Measurements from ENCODE around the gene SIK3. TPM values are rescaled to one million over a fixed set of nuclear protein-coding genes. Genes with fewer than 3 reads are reported as not detected.

The SIK3 gene
- total RNA-seq, 1 experiment from 2014 or later: 33.3 TPM

DNA sequence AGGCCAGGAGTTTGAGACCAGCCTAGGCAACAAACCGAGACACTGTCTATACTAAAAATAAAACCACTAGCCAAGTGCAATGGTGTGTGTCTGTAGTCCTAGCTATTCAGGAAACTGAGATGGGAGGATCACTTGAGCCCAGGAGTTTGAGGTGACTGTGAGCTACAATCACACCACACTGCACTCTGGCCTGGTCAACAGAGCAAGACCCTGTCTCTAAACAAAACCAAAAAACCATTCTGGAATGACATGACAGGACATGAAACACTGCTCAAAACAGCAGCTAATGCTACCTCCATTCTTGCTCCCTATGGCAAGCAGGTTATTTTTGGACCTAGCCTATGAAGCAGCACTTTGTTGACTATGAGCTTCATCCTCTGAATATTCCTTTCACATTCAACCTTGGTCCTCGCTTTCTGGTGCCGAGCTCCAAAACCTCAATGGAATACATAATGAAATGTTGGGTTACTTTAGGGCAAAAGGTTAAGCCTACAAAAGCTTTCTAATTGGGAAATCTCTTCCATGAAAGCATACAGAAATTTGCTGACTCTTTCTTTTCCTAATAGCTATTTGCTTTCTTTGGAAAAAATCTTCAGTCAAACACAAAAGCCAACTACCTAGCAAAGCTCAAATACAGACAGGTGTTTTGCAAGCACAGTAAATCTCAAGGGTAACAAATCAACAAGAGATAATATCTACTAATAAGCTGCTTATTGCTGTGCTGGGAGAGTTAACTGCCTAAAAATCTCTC lies 21.1 kb downstream of the SIK3 start:
- intact Hi-C loops (cut with micrococcal nuclease): no loop called here
- CTCF ChIA-PET: interaction anchor here (0.6 to 1.8 kb wide), 8 partner anchors 13 to 197 kb away, joined by 3 to 10 read pairs (median 4); partner anchors contain the start of gene SIK3
- no peak overlapping the region for H3K4me3 Mint-ChIP-seq (ENCODE audit: unreplicated experiment)
- H3K9me3 Mint-ChIP-seq (ENCODE audit: unreplicated experiment): no peaks in the 10 kb centered on the region
- peak; percentile 7 for DNase-seq (ENCODE audit: unreplicated experiment)
- BruUV-seq (replicated peaks): no TSS peak
- no peak overlapping the region for H3K27ac Mint-ChIP-seq (ENCODE audit: low read depth, unreplicated experiment)
- H3K36me3 Mint-ChIP-seq (ENCODE audit: insufficient read depth, unreplicated experiment): peaks cover 6% of the 10 kb centered on the region
- POLR2A ChIA-PET: interaction anchor here (0.7 to 6.1 kb wide), 22 partner anchors 8 to 148 kb away, joined by 3 to 87 read pairs (median 3); partner anchors contain the start of genes PAFAH1B2 and SIK3
- TF ChIP-seq, protein P1, sequence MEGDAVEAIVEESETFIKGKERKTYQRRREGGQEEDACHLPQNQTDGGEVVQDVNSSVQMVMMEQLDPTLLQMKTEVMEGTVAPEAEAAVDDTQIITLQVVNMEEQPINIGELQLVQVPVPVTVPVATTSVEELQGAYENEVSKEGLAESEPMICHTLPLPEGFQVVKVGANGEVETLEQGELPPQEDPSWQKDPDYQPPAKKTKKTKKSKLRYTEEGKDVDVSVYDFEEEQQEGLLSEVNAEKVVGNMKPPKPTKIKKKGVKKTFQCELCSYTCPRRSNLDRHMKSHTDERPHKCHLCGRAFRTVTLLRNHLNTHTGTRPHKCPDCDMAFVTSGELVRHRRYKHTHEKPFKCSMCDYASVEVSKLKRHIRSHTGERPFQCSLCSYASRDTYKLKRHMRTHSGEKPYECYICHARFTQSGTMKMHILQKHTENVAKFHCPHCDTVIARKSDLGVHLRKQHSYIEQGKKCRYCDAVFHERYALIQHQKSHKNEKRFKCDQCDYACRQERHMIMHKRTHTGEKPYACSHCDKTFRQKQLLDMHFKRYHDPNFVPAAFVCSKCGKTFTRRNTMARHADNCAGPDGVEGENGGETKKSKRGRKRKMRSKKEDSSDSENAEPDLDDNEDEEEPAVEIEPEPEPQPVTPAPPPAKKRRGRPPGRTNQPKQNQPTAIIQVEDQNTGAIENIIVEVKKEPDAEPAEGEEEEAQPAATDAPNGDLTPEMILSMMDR (IDR thresholded peaks at IDR 0.05; ENCODE audit: unreplicated experiment): no peak
- no peaks in the 10 kb centered on the region for H3K27me3 Mint-ChIP-seq (ENCODE audit: insufficient read depth, unreplicated experiment)
- H3K4me1 Mint-ChIP-seq (ENCODE audit: insufficient read depth, unreplicated experiment): peaks cover 20% of the 10 kb centered on the region

DNA sequence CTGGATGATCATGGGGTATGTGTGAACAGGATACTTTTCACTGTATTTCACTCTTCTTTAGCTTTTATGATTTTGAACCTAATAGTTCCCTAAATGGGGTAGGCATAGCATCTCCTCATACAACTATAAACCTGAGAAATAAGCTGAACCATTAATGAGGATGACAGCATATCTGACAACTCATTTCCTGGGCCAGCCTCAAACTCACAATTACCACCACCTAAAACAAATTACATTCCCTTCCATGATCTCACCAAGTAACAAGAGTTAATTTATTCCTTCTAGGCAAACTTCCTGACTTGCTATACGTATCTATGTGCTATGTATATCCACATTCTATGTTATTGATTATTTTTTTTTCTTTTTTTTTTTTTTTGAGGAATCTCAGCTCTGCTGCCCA lies 23.0 kb downstream of the SIK3 start:
- intact Hi-C loops (cut with micrococcal nuclease): no loop called here
- no peak overlapping the region for H3K4me3 Mint-ChIP-seq (ENCODE audit: unreplicated experiment)
- CTCF ChIA-PET: interaction anchor here (0.7 kb wide), 1 partner anchor 10 kb away, joined by 3 read pairs; no protein-coding TSS in a partner anchor
- POLR2A ChIA-PET: interaction anchor here (0.6 to 6.1 kb wide), 4 partner anchors 14 to 128 kb away, joined by 4 to 58 read pairs (median 6); partner anchors contain the start of gene PAFAH1B2
- DNase-seq (ENCODE audit: unreplicated experiment): no peak
- peaks cover 6% of the 10 kb centered on the region for H3K36me3 Mint-ChIP-seq (ENCODE audit: insufficient read depth, unreplicated experiment)
- no peak overlapping the region for H3K27ac Mint-ChIP-seq (ENCODE audit: low read depth, unreplicated experiment)
- BruUV-seq (replicated peaks): no TSS peak
- no peaks in the 10 kb centered on the region for H3K9me3 Mint-ChIP-seq (ENCODE audit: unreplicated experiment)
- peaks cover 26% of the 10 kb centered on the region for H3K4me1 Mint-ChIP-seq (ENCODE audit: insufficient read depth, unreplicated experiment)
- no peaks in the 10 kb centered on the region for H3K27me3 Mint-ChIP-seq (ENCODE audit: insufficient read depth, unreplicated experiment)
- TF ChIP-seq, protein P1 (IDR thresholded peaks at IDR 0.05; ENCODE audit: unreplicated experiment): no peak

DNA sequence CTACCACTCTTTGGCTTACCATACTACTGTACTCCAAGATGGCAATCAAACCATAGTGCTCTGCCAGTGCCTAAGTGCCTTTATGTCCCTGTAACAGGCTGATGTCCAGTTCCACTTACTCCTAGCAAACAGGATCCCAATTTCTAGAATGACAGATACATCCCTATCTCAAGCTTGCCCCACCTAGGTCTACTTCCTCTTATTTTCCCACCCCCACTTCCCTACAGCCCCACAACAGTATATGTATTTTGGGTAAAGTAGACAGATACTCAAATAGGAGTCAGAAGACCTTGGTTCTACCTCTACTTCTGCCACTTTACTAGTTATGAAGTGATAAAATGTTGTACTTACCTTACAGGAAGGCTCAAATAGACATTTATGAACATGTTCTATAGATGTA lies 24.1 kb downstream of the SIK3 start:
- no peak overlapping the region for H3K27ac Mint-ChIP-seq (ENCODE audit: low read depth, unreplicated experiment)
- H3K36me3 Mint-ChIP-seq (ENCODE audit: insufficient read depth, unreplicated experiment): peaks cover 6% of the 10 kb centered on the region
- no peaks in the 10 kb centered on the region for H3K9me3 Mint-ChIP-seq (ENCODE audit: unreplicated experiment)
- BruUV-seq (replicated peaks): no TSS peak
- no peak overlapping the region for H3K4me3 Mint-ChIP-seq (ENCODE audit: unreplicated experiment)
- CTCF ChIA-PET: interaction anchor here (0.6 to 1.2 kb wide), 5 partner anchors 8 to 32 kb away, joined by 3 to 4 read pairs (median 3); no protein-coding TSS in a partner anchor
- TF ChIP-seq, protein P1 (IDR thresholded peaks at IDR 0.05; ENCODE audit: unreplicated experiment): no peak
- intact Hi-C loops (cut with micrococcal nuclease): no loop called here
- H3K27me3 Mint-ChIP-seq (ENCODE audit: insufficient read depth, unreplicated experiment): no peaks in the 10 kb centered on the region
- POLR2A ChIA-PET: interaction anchor here (0.6 to 6.1 kb wide), 10 partner anchors 13 to 111 kb away, joined by 3 to 58 read pairs (median 6); partner anchors contain the start of genes PAFAH1B2 and SIK3
- peaks cover 26% of the 10 kb centered on the region for H3K4me1 Mint-ChIP-seq (ENCODE audit: insufficient read depth, unreplicated experiment)
- DNase-seq (ENCODE audit: unreplicated experiment): no peak

DNA sequence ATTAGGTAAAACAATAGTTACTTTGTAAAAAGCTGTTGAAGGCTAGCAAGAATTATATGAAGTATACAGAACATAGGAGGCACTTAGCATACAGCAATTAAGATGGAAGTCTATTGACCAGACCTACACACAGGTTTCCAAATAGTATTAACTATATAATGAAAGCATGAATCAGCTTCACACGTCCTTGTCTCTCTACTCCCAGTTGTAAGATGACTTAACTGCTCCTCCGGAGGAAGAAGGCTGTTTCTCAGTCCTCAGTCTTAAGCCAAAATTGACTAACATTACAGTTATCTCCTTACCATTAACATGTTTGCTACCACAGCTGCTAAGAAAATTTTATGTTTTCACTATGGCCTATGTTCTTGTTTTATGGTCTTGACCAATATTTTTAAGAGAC lies 24.7 kb downstream of the SIK3 start:
- ChIA-PET CTCF (interaction anchor here (0.5 to 1.7 kb wide), 9 partner anchors 10 to 164 kb away, joined by 3 to 10 read pairs (median 3); no protein-coding TSS in a partner anchor), POLR2A (interaction anchor here (0.6 to 2.9 kb wide), 11 partner anchors 9 to 111 kb away, joined by 3 to 24 read pairs (median 4); partner anchors contain the start of genes PAFAH1B2 and SIK3)
- peaks cover 26% of the 10 kb centered on the region for H3K4me1 Mint-ChIP-seq (ENCODE audit: insufficient read depth, unreplicated experiment)
- H3K27me3 Mint-ChIP-seq (ENCODE audit: insufficient read depth, unreplicated experiment): no peaks in the 10 kb centered on the region
- BruUV-seq (replicated peaks): no TSS peak
- no peak overlapping the region for H3K27ac Mint-ChIP-seq (ENCODE audit: low read depth, unreplicated experiment)
- no peaks in the 10 kb centered on the region for H3K9me3 Mint-ChIP-seq (ENCODE audit: unreplicated experiment)
- no peak overlapping the region for H3K4me3 Mint-ChIP-seq (ENCODE audit: unreplicated experiment)
- TF ChIP-seq, protein P1 (IDR thresholded peaks at IDR 0.05; ENCODE audit: unreplicated experiment): no peak
- peaks cover 6% of the 10 kb centered on the region for H3K36me3 Mint-ChIP-seq (ENCODE audit: insufficient read depth, unreplicated experiment)
- intact Hi-C loops (cut with micrococcal nuclease): no loop called here
- peak; percentile 14 for DNase-seq (ENCODE audit: unreplicated experiment)
